ENCODE results near the gene LCN12. TPM values are rescaled to one million over a fixed set of nuclear protein-coding genes. Genes with fewer than 3 reads are reported as not detected.

LCN12 gene
- total RNA-seq, 1 experiment from 2014 or later, result 2.5 TPM

GRCh38 chr9:136962701-136963248 lies 10.7 kb downstream of the LCN12 start:
- DNase-seq (ENCODE audit: low read depth, low spot score) (no peak), ATAC-seq (no peak; the same call in 1 of the 2 replicates)
- Histone ChIP-seq H3K27ac (ENCODE audit: low read length) (no peak overlapping the region), H3K4me1 (ENCODE audit: control insufficient read depth, insufficient read depth, low read length) (peaks cover 5% of the 10 kb centered on the region; the same call in 1 of the 2 replicates), H3K36me3 (ENCODE audit: control insufficient read depth, insufficient read depth, low read length) (no peaks in the 10 kb centered on the region), H3K27me3 (ENCODE audit: control insufficient read depth, insufficient read depth, low read length) (no peaks in the 10 kb centered on the region), H3K9me3 (ENCODE audit: control insufficient read depth, insufficient read depth, low read depth, low read length) (no peaks in the 10 kb centered on the region), H3K4me3 (ENCODE audit: low read depth in 2 of 2, low read length in 2 of 2) (no peak overlapping the region)
- in situ Hi-C loops (cut with HindIII; ENCODE audit: low pct_unique_long_range_greater_than_20kb, low sequenced_read_pairs) (no loop called here), intact Hi-C loops (cut with micrococcal nuclease; ENCODE audit: unreplicated experiment) (no loop called here)
- TF ChIP-seq SIN3A (IDR thresholded peaks at IDR 0.05; ENCODE audit: borderline replicate concordance, insufficient read depth, low read depth, low read length) (no peak), REST (IDR thresholded peaks at IDR 0.05; ENCODE audit: insufficient read depth in 1 of 2, low read depth in 2 of 2, low read length in 1 of 2) (0 out of 4 replicates have a peak, but pooled peaks of 1 of the 2 experiments have one; percentile 10), POLR2AphosphoS5 (IDR thresholded peaks at IDR 0.05; ENCODE audit: low read depth, low read length) (no peak)
- ChIA-PET CTCF (no interaction called here), POLR2A (no interaction called here)
- no TSS peak for BruUV-seq (replicated peaks)

GRCh38 chr9:136963341-136963740 lies 11.3 kb downstream of the LCN12 start:
- Histone ChIP-seq H3K36me3 (ENCODE audit: control insufficient read depth, insufficient read depth, low read length) (no peaks in the 10 kb centered on the region), H3K9me3 (ENCODE audit: control insufficient read depth, insufficient read depth, low read depth, low read length) (no peaks in the 10 kb centered on the region), H3K4me3 (ENCODE audit: low read depth in 2 of 2, low read length in 2 of 2) (no peak overlapping the region), H3K27ac (ENCODE audit: low read length) (no peak overlapping the region), H3K27me3 (ENCODE audit: control insufficient read depth, insufficient read depth, low read length) (no peaks in the 10 kb centered on the region), H3K4me1 (ENCODE audit: control insufficient read depth, insufficient read depth, low read length) (peaks cover 5% of the 10 kb centered on the region; the same call in 1 of the 2 replicates)
- intact Hi-C loops (cut with micrococcal nuclease; ENCODE audit: unreplicated experiment), result no loop called here
- POLR2A ChIA-PET, result no interaction called here
- no TSS peak for BruUV-seq (replicated peaks)
- in situ Hi-C loops (cut with HindIII; ENCODE audit: low pct_unique_long_range_greater_than_20kb, low sequenced_read_pairs), result no loop called here
- no peak for TF ChIP-seq CTCF (IDR thresholded peaks at IDR 0.05)
- TF ChIP-seq REST (IDR thresholded peaks at IDR 0.05; ENCODE audit: insufficient read depth in 1 of 2, low read depth in 2 of 2, low read length in 1 of 2), result no peak
- no peak for TF ChIP-seq TCF7L2 (IDR thresholded peaks at IDR 0.05; ENCODE audit: low read depth, low read length)
- no peak for TF ChIP-seq SIN3A (IDR thresholded peaks at IDR 0.05; ENCODE audit: borderline replicate concordance, insufficient read depth, low read depth, low read length)
- TF ChIP-seq POLR2AphosphoS5 (IDR thresholded peaks at IDR 0.05; ENCODE audit: low read depth, low read length), result no peak
- no peak for ATAC-seq
- CTCF ChIA-PET, result no interaction called here
- no peak for DNase-seq (ENCODE audit: low read depth, low spot score)

All from Panc1 (cell line).